ENCODE measurements around the gene RASGEF1C.
A peak's percentile ranks its signal among the peaks of the same experiment; 100 is the strongest.

The RASGEF1C gene

GRCh38 chr5:180209137-180209581, at the start of gene RASGEF1C:
TSS of gene RASGEF1C (minus strand) at chr5:180209211. CDS start at chr5:180138052, 71,159 bp downstream.
- peak; percentile 14 to 16 for DNase-seq (ENCODE audit: low read depth in 2 of 2)

DNA sequence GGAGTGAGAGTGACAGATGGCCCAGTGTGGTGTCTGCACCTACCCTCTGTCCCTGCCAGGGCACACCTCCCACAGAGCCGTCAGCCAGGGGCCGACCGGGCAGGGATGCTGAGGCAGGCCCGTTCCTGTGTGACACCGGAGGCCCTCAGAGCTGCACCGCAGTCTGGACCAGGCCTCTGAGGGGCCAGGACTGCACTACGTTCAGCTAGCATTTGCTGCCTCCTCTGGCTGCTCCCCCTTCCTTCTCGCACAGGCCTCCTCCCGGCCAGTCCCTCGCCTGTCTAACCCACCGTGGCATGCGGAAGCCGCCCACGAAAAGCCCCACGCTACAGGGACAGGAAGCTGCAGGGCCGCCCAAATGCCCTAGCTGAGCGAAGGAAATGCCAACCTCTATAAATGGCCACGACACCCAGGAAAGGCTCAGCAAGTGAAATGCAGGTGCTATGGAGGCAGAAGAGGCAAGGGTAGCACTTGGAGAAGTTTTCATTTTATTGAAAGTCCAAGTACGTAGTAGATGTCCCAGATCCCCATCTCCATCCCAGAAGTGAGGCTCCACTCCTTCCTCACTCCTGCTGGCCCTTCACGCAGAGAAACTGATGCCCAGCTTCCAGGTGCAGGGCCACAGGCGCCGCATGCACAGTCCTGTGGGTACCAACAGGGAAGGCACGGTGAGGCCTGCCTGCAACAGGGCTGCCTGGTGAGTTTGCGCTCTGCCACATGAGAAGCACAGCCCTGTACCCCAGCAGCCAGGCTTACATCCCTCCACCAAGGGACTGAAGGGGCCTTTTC, 44.2 kb upstream of the RASGEF1C start:
- DNase-seq (ENCODE audit: low read depth in 2 of 2) = no peak

- DNase-seq (ENCODE audit: low read depth in 2 of 2) = no peak
Observed at GRCh38 chr5:180251887-180252286, 42.9 kb upstream of the RASGEF1C start.

DNA sequence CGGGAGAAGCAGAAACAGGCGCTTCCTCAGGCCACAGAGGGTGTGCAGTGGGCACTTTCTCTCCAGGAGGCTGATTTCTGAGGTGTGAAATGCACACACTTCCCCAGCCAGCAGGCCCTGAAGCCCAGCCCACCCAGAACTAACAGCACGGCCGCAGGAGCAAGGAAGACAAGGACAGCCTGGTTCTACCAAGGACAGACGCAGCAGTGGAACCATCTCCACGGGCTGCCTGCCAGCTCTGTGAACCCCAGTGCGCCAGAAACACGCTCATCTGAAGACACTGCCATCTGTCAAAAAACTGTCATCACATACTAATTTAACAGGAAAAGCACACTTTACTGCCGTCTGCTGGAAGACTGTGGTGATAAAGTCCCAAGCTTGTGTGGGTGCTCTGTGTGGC, 42.1 kb upstream of the RASGEF1C start:
- no peak for DNase-seq (ENCODE audit: low read depth in 2 of 2)

GRCh38 chr5:180250329-180250728, 41.3 kb upstream of the RASGEF1C start:
- DNase-seq (ENCODE audit: low read depth in 2 of 2) = no peak

- no peak for DNase-seq (ENCODE audit: low read depth in 2 of 2)
Observed at GRCh38 chr5:180241600-180241999, 32.6 kb upstream of the RASGEF1C start.

- no peak for DNase-seq (ENCODE audit: low read depth in 2 of 2)
Observed at GRCh38 chr5:180238631-180239030, 29.6 kb upstream of the RASGEF1C start.

- no peak for DNase-seq (ENCODE audit: low read depth in 2 of 2)
Observed at GRCh38 chr5:180235846-180236245, 26.8 kb upstream of the RASGEF1C start.

DNA sequence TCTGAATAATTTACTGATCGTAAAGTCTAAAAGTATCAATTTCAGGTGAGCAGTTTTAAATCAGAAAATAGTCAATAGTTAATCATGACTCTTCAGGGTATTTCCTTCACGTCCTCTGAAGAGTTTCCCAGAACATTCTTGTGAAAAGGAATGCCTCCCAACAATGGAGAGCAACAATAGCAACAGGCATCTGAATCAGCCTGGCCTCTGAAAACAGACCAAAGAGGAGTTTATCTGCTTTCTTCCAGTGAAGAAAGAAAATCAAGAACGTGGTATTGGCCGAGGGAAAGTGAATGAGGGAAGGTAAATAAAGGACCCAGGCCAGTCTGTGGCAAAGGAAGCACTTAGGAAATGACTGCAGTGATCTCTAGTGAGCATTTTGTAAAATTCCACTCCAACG, 26.1 kb upstream of the RASGEF1C start:
- no peak for DNase-seq (ENCODE audit: low read depth in 2 of 2)

- DNase-seq (ENCODE audit: low read depth in 2 of 2) = no peak
Observed at GRCh38 chr5:180234271-180234670, 25.3 kb upstream of the RASGEF1C start.

DNA sequence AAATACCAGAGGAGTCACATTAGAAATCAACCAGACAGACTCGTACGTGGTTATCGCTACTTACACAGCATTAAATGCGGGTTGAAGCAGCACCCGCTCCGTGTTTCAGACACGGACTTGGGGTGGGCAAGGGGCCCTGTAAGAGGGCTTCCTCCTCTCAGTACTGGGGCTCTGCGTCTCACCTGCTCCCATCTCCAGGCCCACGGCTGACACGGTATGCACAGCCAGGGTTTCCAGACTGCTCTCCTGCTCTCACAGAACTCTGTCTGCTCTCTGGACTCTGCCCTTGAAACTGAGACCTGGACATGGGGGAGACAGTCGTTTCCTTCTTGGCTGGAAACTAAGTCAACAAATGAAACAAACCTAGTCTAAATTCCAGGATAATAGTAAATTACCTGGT, 24.7 kb upstream of the RASGEF1C start:
- no peak for DNase-seq (ENCODE audit: low read depth in 2 of 2)

DNA sequence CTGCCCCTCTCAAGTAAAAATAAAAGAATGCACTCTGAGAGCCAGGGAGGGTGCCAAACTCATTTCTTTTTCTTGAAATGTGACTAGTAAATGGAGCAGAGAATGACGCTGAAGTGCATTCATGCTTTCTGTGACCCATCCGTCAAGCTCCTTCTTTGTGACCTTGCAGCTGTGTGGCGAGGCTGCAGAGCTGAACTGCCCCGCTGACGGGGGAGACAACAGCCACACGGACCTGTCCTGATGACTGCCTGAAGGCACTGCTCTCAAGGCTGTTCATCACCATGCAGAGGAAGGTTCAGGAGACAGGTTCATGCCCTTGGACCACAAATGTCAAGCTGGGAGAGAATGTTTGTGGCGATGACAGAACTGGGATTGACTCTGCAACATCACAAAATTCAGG, 21.0 kb upstream of the RASGEF1C start:
- no peak for DNase-seq (ENCODE audit: low read depth in 2 of 2)

GRCh38 chr5:180222056-180222455, 13.0 kb upstream of the RASGEF1C start:
- no peak for DNase-seq (ENCODE audit: low read depth in 2 of 2)

GRCh38 chr5:180217797-180218196, 8.8 kb upstream of the RASGEF1C start:
- DNase-seq (ENCODE audit: low read depth in 2 of 2) = no peak

- DNase-seq (ENCODE audit: low read depth in 2 of 2) = no peak
Observed at GRCh38 chr5:180216646-180217171, 7.7 kb upstream of the RASGEF1C start.

- DNase-seq (ENCODE audit: low read depth in 2 of 2) = no peak
Observed at GRCh38 chr5:180215783-180216630, 7.0 kb upstream of the RASGEF1C start.

DNA sequence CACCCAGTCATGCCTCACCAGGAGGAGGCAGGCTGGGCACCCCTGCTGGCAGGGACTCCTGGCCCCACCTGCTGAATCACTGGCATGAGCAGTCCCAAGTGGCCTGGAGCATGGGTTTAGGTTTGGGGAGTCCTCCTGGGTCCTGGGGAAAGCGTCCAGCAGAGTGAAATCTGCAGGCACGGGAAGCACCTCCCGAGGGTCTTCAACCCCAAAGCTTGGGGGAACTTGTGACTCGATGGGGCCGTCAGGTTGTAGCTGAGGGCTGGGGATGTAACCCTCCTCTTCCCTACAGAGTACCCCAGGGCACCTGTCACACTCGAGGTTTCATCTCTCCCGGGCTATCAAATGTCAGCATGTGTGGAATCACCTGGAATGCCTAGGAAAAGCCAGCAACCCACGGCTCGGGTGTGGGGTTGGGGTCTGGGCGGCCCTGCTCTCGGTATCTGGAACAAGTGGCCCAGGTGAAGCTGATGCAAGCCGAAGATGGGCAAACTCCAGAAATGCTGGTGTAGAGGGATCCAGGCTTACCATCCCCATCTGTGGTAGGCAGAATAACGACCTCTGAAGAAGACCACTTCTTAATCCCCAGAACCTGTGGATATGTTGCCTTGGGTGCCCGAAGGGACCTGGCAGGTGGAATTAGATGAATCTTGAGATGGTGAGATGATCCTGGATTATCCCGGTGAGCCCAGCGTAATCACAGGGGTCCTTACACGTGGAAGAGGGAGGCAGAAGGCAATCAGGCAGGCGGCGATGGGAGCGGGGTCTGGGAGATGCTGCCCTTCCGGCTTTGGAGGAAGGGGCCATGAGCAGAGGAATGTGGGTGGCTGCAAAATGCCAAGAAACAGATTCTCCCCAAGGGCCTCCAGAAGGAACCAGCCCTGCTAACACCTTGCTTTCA, 6.1 kb upstream of the RASGEF1C start:
- DNase-seq (ENCODE audit: low read depth in 2 of 2) = no peak

DNA sequence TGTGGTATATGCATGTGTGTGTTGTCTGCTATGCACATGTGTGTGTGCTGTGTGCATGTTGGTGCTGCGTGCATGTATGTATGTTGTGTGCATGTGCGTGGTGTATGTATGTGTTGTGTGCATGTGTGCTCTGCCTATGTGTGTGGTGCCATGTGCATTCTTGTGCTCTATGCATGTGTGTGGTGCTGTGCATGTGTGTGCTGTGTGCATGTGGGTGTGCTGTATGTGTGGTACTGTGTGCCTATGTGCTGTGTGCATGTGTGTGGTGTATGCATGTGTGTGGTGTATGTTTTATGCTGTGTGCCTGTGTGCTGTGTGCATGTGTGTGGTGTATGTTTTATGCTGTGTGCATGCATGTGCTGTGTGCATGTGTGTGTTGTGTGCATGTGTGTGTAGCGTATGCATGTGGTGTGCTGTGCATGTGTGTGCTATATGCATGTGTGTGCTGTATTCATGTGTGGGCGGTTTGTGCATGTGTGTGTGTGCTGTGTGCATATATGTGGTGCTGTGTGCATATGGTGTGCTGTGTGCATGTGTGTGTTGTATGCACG, 4.7 kb upstream of the RASGEF1C start:
- DNase-seq (ENCODE audit: low read depth in 2 of 2) = no peak

- no peak for DNase-seq (ENCODE audit: low read depth in 2 of 2)
Observed at GRCh38 chr5:180213256-180213600, 4.2 kb upstream of the RASGEF1C start.

GRCh38 chr5:180212363-180213255, 3.6 kb upstream of the RASGEF1C start:
- DNase-seq (ENCODE audit: low read depth in 2 of 2) = no peak

- DNase-seq (ENCODE audit: low read depth in 2 of 2) = no peak
Observed at GRCh38 chr5:180211761-180212035, 2.7 kb upstream of the RASGEF1C start.
